ENCODE data around the gene CDH23.

GRCh38 chr10:71737834-71738197 lies 341.1 kb downstream of the CDH23 start:
- TF ChIP-seq CTCF (optimal IDR thresholded peaks at IDR 0.05 in 1 of 3, IDR thresholded peaks at IDR 0.05 in 1 of 3, conservative IDR thresholded peaks at IDR 0.05 in 1 of 3; ENCODE audit: extremely low read depth in 1 of 3, insufficient read depth in 2 of 3, low read length in 3 of 3) (no peak), EZH2 (IDR thresholded peaks at IDR 0.05; ENCODE audit: low read length) (no peak)
